ENCODE measurements around the gene KCNIP3.

The KCNIP3 gene

DNA sequence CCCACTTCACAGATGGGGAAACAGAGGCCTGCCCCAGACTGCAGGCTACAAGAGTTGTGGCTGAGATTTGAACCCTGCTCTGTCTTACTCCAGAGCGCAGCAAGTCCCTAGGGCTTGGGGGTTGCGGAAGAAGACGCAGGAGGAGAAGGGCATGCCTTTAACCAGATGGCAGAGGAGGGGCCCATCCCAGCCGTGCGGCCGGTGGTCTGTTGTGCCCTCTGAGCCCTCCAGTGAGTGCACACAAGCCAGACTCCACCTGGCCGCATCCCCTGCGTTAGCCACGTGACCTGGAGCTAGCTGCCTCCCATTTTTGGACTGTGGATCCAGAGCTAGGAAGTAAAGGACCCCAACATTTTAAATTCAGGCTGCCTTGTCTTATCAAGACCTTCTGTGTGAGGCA lies 2.8 kb downstream of the KCNIP3 start:
- no peak for ATAC-seq
- TF ChIP-seq ZC3H10 (CRISPR knock-in tag; IDR thresholded peaks at IDR 0.05), result no peak
- no peak for TF ChIP-seq ZNF70 (CRISPR knock-in tag; IDR thresholded peaks at IDR 0.05)
- TF ChIP-seq, protein P1, sequence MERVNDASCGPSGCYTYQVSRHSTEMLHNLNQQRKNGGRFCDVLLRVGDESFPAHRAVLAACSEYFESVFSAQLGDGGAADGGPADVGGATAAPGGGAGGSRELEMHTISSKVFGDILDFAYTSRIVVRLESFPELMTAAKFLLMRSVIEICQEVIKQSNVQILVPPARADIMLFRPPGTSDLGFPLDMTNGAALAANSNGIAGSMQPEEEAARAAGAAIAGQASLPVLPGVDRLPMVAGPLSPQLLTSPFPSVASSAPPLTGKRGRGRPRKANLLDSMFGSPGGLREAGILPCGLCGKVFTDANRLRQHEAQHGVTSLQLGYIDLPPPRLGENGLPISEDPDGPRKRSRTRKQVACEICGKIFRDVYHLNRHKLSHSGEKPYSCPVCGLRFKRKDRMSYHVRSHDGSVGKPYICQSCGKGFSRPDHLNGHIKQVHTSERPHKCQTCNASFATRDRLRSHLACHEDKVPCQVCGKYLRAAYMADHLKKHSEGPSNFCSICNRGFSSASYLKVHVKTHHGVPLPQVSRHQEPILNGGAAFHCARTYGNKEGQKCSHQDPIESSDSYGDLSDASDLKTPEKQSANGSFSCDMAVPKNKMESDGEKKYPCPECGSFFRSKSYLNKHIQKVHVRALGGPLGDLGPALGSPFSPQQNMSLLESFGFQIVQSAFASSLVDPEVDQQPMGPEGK (CRISPR knock-in tag; IDR thresholded peaks at IDR 0.05; ENCODE audit: borderline replicate concordance), result no peak
- TF ChIP-seq RARB (CRISPR knock-in tag; IDR thresholded peaks at IDR 0.05), result no peak
- no peak for TF ChIP-seq GLIS3 (CRISPR knock-in tag; IDR thresholded peaks at IDR 0.05)
- no peak for TF ChIP-seq ESRRG (CRISPR knock-in tag; IDR thresholded peaks at IDR 0.05)

DNA sequence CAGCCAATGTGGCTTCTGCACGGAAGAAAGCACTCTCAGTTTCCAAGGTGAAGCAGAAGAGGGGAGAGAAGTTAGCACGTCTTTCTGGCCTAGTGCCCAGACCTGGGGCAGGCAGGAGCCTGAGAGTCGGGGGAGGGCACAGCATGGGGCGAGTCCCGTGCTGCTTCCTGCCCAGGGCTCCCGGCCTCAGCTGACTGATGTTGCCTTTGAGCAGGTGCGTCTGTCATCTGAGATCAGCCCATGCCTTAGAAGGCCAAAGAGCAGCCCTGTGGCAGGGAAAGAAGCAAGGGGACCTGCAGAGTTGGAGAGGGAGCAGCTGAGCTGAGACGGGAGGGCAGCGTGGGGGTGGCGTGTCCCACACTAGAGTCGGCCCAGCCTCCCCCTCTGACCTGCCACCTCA lies 3.3 kb downstream of the KCNIP3 start:
- ATAC-seq, result no peak

DNA sequence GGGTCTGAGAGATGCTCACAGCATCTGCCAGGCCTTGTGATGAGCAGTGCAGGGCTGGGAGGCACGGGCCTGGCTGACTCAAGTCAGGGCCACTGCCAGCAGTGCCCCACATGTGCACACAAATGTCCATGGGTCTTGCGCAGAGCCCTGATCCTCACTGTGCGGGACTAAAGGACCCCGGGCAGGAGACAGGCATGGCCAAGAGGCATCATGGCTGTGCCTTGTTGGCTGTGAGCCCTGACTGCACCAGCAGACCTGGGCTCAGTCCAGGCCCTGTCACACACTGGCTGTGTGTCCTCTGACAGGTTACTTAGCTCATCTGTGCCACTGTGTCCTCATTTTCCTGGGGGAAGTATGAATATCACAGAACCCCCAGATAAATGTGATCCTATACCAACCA lies 4.0 kb downstream of the KCNIP3 start:
- no peak for ATAC-seq
- TF ChIP-seq ZNF8 (CRISPR knock-in tag; IDR thresholded peaks at IDR 0.05), result no peak
- TF ChIP-seq, protein P2, sequence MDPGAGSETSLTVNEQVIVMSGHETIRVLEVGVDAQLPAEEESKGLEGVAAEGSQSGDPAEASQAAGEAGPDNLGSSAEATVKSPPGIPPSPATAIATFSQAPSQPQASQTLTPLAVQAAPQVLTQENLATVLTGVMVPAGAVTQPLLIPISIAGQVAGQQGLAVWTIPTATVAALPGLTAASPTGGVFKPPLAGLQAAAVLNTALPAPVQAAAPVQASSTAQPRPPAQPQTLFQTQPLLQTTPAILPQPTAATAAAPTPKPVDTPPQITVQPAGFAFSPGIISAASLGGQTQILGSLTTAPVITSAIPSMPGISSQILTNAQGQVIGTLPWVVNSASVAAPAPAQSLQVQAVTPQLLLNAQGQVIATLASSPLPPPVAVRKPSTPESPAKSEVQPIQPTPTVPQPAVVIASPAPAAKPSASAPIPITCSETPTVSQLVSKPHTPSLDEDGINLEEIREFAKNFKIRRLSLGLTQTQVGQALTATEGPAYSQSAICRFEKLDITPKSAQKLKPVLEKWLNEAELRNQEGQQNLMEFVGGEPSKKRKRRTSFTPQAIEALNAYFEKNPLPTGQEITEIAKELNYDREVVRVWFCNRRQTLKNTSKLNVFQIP (CRISPR knock-in tag; IDR thresholded peaks at IDR 0.05; ENCODE audit: borderline replicate concordance, low read depth), result no peak
- TF ChIP-seq ZNF565 (CRISPR knock-in tag; conservative IDR thresholded peaks at IDR 0.05; ENCODE audit: low read depth), result no peak
- no peak for TF ChIP-seq ISL1 (CRISPR knock-in tag; IDR thresholded peaks at IDR 0.05)
- TF ChIP-seq ESRRG (CRISPR knock-in tag; IDR thresholded peaks at IDR 0.05), result no peak
- TF ChIP-seq ZFP30 (CRISPR knock-in tag; IDR thresholded peaks at IDR 0.05), result no peak
- TF ChIP-seq, protein P1 (CRISPR knock-in tag; IDR thresholded peaks at IDR 0.05; ENCODE audit: borderline replicate concordance), result no peak
- no peak for TF ChIP-seq BACH2 (CRISPR knock-in tag; IDR thresholded peaks at IDR 0.05; ENCODE audit: borderline replicate concordance)
- TF ChIP-seq, protein P3, sequence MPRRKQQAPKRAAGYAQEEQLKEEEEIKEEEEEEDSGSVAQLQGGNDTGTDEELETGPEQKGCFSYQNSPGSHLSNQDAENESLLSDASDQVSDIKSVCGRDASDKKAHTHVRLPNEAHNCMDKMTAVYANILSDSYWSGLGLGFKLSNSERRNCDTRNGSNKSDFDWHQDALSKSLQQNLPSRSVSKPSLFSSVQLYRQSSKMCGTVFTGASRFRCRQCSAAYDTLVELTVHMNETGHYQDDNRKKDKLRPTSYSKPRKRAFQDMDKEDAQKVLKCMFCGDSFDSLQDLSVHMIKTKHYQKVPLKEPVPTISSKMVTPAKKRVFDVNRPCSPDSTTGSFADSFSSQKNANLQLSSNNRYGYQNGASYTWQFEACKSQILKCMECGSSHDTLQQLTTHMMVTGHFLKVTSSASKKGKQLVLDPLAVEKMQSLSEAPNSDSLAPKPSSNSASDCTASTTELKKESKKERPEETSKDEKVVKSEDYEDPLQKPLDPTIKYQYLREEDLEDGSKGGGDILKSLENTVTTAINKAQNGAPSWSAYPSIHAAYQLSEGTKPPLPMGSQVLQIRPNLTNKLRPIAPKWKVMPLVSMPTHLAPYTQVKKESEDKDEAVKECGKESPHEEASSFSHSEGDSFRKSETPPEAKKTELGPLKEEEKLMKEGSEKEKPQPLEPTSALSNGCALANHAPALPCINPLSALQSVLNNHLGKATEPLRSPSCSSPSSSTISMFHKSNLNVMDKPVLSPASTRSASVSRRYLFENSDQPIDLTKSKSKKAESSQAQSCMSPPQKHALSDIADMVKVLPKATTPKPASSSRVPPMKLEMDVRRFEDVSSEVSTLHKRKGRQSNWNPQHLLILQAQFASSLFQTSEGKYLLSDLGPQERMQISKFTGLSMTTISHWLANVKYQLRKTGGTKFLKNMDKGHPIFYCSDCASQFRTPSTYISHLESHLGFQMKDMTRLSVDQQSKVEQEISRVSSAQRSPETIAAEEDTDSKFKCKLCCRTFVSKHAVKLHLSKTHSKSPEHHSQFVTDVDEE (CRISPR knock-in tag; IDR thresholded peaks at IDR 0.05), result no peak
- TF ChIP-seq PPARA (CRISPR knock-in tag; IDR thresholded peaks at IDR 0.05; ENCODE audit: borderline replicate concordance), result no peak
- no peak for TF ChIP-seq RARB (CRISPR knock-in tag; IDR thresholded peaks at IDR 0.05)

More for the DNA sequence above, 3.3 kb downstream of the KCNIP3 start:
- TF ChIP-seq, protein P4, sequence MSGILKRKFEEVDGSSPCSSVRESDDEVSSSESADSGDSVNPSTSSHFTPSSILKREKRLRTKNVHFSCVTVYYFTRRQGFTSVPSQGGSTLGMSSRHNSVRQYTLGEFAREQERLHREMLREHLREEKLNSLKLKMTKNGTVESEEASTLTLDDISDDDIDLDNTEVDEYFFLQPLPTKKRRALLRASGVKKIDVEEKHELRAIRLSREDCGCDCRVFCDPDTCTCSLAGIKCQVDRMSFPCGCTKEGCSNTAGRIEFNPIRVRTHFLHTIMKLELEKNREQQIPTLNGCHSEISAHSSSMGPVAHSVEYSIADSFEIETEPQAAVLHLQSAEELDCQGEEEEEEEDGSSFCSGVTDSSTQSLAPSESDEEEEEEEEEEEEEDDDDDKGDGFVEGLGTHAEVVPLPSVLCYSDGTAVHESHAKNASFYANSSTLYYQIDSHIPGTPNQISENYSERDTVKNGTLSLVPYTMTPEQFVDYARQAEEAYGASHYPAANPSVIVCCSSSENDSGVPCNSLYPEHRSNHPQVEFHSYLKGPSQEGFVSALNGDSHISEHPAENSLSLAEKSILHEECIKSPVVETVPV (CRISPR knock-in tag; IDR thresholded peaks at IDR 0.05), result no peak
- TF ChIP-seq ZC3H10 (CRISPR knock-in tag; IDR thresholded peaks at IDR 0.05) (no peak), ZNF70 (CRISPR knock-in tag; IDR thresholded peaks at IDR 0.05) (no peak), BACH2 (CRISPR knock-in tag; IDR thresholded peaks at IDR 0.05; ENCODE audit: borderline replicate concordance) (no peak)
- TF ChIP-seq, protein P3 (CRISPR knock-in tag; IDR thresholded peaks at IDR 0.05), result no peak
- TF ChIP-seq, protein P2 (CRISPR knock-in tag; IDR thresholded peaks at IDR 0.05; ENCODE audit: borderline replicate concordance, low read depth), result no peak
